ENCODE measurements around the gene GPAT2.
"Not testable (repeated sequence)": the region's sequence is repeated elsewhere in the genome, so short reads cannot be mapped to it uniquely, and the experiment has no call there.

The GPAT2 gene

GRCh38 chr2:96034792-96035191 is at the start of gene GPAT2:
GPAT2 (minus strand) TSS chr2:96034916; CDS start chr2:96032359, 2,557 bp downstream.
- not testable (repeated sequence) for DNase-seq (ENCODE audit: low read depth in 2 of 2)

DNA sequence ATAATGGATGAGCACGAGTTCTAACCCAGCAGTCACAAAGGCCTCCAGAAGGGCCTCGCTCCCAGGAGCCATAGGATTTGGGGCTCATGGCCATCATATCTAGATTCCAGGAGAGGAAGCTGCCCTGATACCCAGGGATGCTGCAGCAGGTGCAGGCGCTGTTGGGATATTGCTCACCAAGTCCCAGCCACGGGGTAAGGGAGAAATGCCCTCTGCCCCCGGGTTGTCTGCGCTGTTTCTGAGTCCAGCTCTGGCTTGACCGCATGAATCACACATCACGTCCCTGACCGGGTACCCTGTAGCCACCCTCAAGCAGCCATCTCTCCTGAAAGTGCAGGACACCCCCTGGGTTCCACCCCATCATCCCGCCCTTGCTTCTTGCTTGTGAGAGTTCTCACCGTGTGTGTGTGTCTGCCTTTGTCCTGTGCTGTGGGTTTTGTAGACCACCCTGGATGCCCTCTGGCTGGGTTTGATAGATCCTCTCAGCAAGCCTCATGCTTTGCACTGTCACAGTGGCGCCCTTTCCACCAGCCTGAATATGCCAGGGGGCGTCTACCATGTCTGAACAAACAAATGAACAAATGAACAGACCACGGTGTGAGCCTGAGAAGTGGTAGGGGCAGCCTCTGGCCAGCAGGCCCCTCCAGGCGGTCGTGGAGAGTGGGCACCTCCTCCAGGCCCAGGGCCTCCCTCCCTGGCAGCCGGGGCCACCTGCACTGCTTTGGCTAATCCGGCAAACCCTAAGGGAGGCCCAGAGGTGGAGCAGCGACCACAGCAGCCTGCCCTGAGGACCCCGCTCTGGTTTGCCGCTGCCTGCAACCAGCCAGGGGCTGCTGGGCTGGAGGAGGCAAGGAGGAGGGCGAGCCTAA is 49.5 kb upstream of the GPAT2 start:
- DNase-seq (ENCODE audit: low read depth in 2 of 2), result no peak

DNA sequence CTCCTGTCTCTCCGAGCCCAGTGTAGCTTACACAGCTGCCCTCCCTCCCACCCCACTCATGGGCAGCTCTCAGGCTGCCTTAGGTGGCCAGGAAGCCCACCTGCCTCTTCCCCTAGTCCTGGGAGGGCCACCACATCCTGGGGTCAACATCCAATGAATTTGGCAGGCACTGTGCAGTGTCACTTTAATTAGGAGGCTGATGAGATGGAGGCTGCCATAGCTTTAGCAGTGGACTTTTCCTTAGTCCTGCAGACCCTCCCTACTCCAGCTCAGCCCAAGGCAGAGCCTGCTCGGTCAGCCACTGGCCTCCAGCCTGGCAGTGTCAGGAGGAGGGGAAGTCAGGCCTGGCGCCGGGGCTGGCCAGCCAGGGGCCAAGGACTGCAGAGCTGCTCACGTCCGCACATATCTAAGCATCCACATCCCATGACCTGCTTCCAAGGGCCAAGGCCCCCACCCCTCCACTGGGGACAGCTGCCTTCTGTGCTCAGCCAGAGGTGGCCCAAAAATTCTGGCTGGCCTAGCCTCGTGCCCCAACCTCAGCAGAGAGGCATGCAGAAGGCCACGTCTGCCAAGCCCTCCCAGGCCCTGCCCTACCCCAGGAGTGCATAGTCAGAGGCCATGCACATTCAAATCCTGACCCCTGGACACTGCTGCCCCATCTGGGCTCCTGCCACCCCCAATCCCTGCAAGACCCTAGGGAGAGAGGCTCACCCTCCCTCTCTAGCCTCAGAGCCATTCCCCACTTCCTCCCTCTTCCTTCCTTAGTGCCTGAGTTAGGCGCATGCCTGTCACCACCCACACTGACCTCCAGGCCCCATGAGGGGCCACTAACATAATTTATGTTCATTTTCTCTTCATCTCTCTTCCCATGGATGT is 48.6 kb upstream of the GPAT2 start:
- DNase-seq (ENCODE audit: low read depth in 2 of 2), result no peak

GRCh38 chr2:96082211-96083063 is 47.7 kb upstream of the GPAT2 start:
- no peak for DNase-seq (ENCODE audit: low read depth in 2 of 2)

DNA sequence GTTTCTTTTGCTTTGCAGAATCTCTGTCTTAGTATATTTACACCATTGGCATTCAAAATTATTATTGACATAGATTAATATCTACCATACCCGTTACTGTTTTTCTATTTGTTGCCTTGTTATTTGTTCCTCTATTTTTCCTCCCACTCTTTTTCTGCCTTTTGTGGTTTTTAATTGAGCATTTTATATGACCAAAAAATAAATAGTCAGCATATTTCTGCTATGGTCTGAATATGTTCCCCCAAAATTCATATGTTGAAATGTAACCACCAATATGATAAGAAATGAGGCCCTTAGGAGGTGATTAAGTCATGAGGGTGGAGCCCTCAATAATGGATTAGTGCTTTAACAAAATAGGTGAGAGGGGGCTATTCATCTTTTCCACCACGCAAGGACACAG is 46.3 kb upstream of the GPAT2 start:
- DNase-seq (ENCODE audit: low read depth in 2 of 2), result no peak

DNA sequence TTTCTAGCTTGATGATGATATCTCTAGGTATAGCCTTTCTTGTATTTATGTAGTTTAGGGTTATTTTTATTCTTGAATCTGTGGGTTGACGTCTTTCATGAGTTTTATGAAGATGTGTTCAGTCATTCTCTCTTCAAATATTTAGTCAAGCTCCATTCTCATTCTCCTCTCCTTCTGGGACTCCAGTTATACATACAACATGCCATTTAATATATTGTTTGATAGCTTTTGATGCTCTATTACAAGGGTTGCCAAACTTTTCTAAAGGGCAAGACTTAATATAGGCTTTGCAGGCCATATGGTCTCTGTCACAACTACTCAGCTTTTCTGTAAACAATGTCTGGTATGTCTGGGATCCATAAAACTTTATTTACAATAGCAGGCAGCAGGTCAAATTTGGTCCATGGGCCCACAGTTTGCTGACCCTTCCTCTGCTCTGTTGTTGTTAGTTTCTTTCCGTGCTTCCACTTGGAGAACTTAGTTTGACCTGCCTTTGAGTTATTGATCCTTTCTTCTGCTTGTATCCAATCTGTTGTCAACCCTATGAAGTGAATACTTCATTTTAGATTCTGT is 40.6 kb upstream of the GPAT2 start:
- DNase-seq (ENCODE audit: low read depth in 2 of 2), result no peak

- no peak for DNase-seq (ENCODE audit: low read depth in 2 of 2)
Measured at GRCh38 chr2:96074156-96074555, 39.4 kb upstream of the GPAT2 start.

DNA sequence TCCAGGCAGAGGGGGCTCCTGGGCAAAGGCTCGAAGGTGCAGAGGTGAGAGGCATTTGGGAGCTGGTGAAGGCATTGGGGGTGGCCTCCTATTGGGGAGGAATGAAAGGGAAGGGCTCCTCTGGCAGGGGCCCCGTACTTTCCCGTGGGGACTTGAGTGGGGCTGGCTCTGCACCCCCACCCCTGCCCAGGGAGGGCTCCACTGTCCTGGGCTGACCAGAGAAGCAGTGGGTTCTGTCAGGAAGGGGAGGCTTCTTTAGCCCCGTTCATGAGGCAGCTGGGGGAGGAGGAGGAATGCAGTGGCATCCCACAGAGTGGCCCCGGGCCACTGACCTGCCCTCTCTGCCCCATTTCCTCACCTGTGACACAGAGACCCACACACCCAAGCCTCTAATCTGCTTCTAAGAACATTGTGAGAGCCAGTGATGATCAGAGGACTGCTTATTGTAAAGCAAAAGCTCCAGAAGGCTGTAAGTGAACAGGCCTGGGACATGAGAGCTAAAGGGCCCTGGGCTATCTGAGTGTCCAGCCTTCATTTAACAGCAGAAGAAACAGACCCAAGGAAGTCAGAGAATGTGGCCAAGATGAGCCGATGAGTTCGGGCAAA is 38.6 kb upstream of the GPAT2 start:
- DNase-seq (ENCODE audit: low read depth in 2 of 2), result no peak

DNA sequence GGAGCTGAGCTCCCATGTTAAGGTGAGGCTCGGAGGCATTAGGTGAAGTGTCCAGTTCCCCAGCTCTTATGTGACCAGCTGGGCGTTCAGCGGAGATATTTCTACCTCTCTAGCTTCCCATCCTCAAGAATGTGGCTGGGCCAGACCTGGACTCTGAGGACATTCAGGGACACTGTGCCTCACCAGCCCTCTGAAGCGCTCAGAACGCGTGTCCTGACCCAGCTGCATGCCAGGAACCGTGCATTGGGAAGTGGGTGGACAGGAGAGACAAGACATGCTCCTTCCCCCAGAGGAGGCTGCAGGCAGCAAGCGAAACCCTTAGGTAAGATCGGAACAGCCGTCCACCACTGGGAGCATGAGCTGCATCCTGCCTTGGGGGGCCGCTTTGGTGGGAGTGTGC is 38.0 kb upstream of the GPAT2 start:
- no peak for DNase-seq (ENCODE audit: low read depth in 2 of 2)

DNA sequence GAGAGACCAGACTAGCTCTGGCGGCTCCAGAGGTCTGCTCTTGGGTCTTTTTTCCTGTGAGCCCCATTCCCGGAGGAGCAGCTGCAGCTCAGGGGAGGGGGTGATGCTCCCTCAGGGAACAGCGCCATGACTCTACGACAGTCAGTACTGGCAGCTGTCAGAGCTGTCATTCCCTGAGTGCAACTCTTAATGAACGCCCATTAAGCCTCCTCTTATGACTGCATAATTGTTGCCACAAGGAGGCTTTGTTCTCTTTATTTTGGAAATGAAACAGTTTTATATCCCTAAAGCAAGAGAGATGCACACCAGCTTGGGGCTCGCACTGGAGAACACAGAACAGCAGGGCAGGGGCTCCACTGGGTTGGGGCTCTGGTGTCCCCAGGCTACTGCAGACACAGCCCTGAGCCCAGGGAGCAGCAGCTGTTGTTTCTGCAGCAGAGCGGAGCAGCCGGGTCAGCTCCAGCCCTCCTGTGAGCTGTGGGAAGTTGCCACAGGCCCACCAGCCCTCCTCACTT is 37.3 kb upstream of the GPAT2 start:
- DNase-seq (ENCODE audit: low read depth in 2 of 2), result not testable (repeated sequence)

- DNase-seq (ENCODE audit: low read depth in 2 of 2), result not testable (repeated sequence)
Measured at GRCh38 chr2:96071087-96071976, 36.6 kb upstream of the GPAT2 start.

- DNase-seq (ENCODE audit: low read depth in 2 of 2), result not testable (repeated sequence)
Measured at GRCh38 chr2:96070351-96070750, 35.6 kb upstream of the GPAT2 start.

DNA sequence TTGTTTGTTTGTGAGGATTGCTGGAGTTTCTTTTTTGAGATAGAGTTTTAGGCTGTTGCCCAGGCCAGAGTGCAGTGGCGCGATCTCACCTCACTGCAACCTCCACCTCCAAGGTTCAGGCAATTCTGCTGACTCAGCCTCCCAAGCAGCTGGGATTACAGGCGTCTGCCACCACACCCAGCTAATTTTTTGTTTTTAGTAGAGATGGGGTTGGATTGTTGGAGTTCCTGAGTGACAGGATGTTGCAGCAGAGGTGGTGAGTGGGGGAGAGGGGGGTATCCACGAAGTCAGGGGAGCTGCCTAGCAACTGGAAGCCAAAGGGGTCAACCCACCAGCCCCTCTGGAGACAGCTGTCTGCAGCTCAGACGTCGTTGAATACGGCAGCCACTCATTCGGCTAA is 35.2 kb upstream of the GPAT2 start:
- DNase-seq (ENCODE audit: low read depth in 2 of 2), result not testable (repeated sequence)

DNA sequence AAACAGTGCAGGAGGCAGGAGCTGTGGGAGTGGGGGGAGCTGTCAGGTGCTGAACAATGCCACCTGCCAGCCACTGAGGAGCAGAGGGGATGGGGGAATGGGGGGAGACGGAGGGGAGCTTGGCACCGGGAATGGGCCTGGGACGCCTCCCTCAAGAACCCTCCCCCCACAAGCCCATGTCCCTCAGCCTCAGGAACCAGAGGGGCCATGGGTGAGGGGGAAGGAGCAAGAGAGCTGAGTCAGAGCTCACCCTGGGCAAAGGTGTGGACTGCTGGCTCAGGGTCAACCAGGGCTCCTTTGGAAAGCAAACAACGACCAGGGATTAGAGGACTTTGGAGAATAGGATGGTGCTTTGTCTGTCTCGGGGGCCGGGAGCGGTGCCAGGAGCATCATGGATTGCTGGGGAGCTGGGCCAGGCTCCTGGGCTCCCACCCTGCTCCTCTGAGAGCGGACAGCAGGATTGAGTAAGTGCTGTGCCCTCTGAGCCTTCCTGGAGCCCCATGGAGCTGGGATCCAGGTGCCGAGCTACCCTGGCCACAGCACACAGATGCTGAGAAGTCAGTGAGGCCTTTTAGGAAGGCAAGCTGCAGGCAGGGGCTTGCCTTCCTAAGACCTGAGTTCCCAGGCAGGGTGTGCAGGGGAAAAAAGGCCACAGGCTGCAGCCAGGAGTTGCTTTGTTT is 33.3 kb upstream of the GPAT2 start:
- not testable (repeated sequence) for DNase-seq (ENCODE audit: low read depth in 2 of 2)

- not testable (repeated sequence) for DNase-seq (ENCODE audit: low read depth in 2 of 2)
Measured at GRCh38 chr2:96067098-96067660, 32.5 kb upstream of the GPAT2 start.

DNA sequence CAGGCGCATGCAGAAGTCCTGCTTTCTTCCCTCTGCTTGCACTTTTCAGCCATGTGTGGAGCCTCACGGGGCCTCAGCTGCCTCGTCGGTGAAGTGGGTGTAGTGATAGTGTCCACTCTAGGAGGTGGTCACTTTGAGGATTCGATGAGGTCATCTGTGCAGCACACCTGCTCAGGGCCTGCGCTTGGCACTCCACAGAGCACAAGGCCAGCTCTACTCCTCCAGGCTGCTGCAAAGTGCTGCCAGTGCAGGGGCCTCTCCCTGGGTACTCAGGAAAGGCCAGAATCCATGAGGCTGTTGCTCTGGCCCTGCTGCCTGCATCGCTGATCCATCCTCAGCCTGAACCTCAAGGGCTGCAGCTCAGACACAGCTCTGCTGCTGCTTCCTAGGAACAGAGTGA is 31.8 kb upstream of the GPAT2 start:
- DNase-seq (ENCODE audit: low read depth in 2 of 2), result not testable (repeated sequence)

DNA sequence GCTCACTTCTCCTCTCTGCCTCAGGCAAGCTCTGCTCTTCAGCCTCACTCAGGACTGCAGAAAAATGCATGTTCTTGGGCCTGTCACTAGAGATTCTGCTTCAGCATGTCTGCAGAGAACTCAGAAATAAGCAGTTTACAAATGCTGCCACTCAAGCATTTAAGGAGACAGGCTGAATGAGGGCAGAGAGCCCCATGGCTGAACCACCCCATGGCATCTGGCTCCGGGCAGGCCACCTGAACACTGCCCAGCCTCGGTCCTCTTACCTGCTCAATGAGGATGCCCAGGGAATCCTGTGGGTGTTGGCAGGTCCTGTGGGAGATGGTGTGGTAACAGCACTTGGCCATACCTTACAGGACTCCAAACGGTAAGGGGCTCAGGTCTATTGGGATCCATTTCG is 31.2 kb upstream of the GPAT2 start:
- not testable (repeated sequence) for DNase-seq (ENCODE audit: low read depth in 2 of 2)

DNA sequence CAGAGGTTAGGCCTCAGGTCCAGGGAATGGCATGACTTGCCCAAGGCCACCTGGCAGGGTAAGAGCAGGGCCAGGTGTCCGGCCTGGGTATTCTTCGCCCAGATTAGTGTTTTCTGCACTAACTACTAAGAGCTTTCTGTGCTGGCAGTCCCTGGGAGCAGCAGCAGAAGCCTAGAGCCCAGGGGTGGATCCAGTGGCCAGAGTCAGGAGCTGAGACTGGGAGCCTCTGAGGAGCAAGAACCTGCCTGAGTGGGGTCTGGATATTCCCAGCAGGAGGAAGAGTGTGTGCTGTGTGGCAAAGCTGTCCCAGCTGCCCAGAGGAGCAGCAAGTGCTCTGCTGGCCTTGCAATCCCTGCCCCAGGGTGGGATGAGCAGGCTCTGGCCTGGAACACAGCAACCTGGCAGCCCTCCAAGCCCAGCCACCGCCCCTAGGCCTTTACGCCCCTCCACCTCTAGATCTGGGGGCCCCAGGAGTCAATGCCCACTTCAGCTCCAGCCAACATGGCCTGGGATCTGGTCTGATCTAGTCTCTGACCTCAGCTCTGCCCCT is 30.7 kb upstream of the GPAT2 start:
- no peak for DNase-seq (ENCODE audit: low read depth in 2 of 2)
